Testis (tissue), 2 donors: ENCODE measurements around the gene UBAC1.

Source experiments
- CTCF ChIP-seq, 3 experiments: fragments of 450-650 bp in 2 of 3; fragments of 200-600 bp in 1 of 3; sonication (generic) in 1 of 3; IDR thresholded peaks; one replicate each; pipeline ENCODE4 v1.5.1; 2016 to 2019; ENCODE audit warnings: antibody characterized with exemption in 3 of 3, mild to moderate bottlenecking in 2 of 3, moderate library complexity in 1 of 3
- POLR2A ChIP-seq: fragments of 450-650 bp; IDR thresholded peaks from one replicate; pipeline ENCODE4 v1.6.1; 2017; ENCODE audit warnings: antibody characterized with exemption, mild to moderate bottlenecking, moderate library complexity

GRCh38 chr9:135903358-135903656, 57.9 kb downstream of the UBAC1 start:
- TF ChIP-seq CTCF (IDR thresholded peaks at IDR 0.05) (no peak), POLR2A (no peak)
